Body of pancreas (tissue), 4 donors: ENCODE data around the gene PLCXD3.

Source experiments
- POLR2A ChIP-seq, 3 donors: fragments of 450-650 bp; IDR thresholded peaks; one replicate each; pipeline ENCODE4 v1.6.1; 2016; ENCODE audit warnings: antibody characterized with exemption in 3 of 3, mild to moderate bottlenecking in 2 of 3
- TF ChIP-seq, protein P1 (sequence below), 7 experiments: fragments of 450-650 bp in 4 of 7; fragments of 200-600 bp in 3 of 7; sonication (generic) in 3 of 7; IDR thresholded peaks; one replicate each; pipeline ENCODE4 v1.5.1; 2016 to 2019; ENCODE audit warnings: antibody characterized with exemption in 7 of 7

DNA sequence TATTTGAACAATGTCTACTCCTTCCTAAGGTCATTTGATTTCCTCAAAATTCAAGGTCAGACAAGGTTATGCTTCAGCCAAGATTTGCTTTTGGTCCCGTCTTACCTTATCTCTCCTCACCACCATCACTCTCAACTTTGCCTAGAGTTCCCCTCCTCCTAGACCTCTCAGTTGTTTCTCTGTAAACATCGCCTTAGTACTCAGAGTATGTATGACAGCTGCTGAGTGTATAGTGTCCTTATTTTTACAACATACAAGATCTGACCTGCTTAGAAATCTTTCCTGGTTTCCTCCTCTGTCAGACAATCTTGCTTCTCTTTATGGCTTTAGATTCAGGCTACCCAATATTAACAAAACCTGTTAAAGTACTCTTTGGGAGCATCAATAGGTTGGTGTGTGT lies 247.1 kb downstream of the PLCXD3 start:
- no peak for TF ChIP-seq POLR2A (IDR thresholded peaks at IDR 0.05)
- TF ChIP-seq, protein P1, sequence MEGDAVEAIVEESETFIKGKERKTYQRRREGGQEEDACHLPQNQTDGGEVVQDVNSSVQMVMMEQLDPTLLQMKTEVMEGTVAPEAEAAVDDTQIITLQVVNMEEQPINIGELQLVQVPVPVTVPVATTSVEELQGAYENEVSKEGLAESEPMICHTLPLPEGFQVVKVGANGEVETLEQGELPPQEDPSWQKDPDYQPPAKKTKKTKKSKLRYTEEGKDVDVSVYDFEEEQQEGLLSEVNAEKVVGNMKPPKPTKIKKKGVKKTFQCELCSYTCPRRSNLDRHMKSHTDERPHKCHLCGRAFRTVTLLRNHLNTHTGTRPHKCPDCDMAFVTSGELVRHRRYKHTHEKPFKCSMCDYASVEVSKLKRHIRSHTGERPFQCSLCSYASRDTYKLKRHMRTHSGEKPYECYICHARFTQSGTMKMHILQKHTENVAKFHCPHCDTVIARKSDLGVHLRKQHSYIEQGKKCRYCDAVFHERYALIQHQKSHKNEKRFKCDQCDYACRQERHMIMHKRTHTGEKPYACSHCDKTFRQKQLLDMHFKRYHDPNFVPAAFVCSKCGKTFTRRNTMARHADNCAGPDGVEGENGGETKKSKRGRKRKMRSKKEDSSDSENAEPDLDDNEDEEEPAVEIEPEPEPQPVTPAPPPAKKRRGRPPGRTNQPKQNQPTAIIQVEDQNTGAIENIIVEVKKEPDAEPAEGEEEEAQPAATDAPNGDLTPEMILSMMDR (IDR thresholded peaks at IDR 0.05) = no peak
